ENCODE data around the gene TRAPPC2.

- TF ChIP-seq CTCF (IDR thresholded peaks at IDR 0.05) (no peak), POLR2A (IDR thresholded peaks at IDR 0.05) (no peak)
Observed at GRCh38 chrX:13697976-13698375, 36.4 kb downstream of the TRAPPC2 start.

All from uterus (tissue), 2 donors.